Activated CD8-positive, alpha-beta memory T cell treated with anti-CD3 and anti-CD28 coated beads, Interleukin-2, amount 10 ng/mL, durations not matched to agents 7 days and 5 days (primary cell): ENCODE results near the gene KDM5B. TPM values are rescaled to one million over a fixed set of nuclear protein-coding genes. Genes with fewer than 3 reads are reported as not detected.
"Not testable (repeated sequence)": the region's sequence is repeated elsewhere in the genome, so short reads cannot be mapped to it uniquely, and the experiment has no call there.

ENCODE experiments used
- ATAC-seq: fragments of 150-1000 bp; cut with Tn5 transposase; one replicate; pipeline ENCODE4 v1.10.0; 2021; ENCODE audit warnings: moderate library complexity
- CTCF ChIA-PET: fragments of 350-600 bp; sonication (Branson Sonifier 250); formaldehyde crosslinking; loops from one replicate; lab custom pipeline; 2021; ENCODE audit warnings: antibody characterized with exemption; lab: Charles Lee
- DNase-seq: peaks from one replicate; pipeline ENCODE4 v3.0.0-alpha.2; 2020
- H3K27ac Mint-ChIP-seq: one replicate; pipeline ENCODE4 v1.8.0; 2021; ENCODE audit warnings: mild to moderate bottlenecking, mixed read lengths
- H3K27me3 Mint-ChIP-seq: one replicate; pipeline ENCODE4 v1.8.0; 2021; ENCODE audit warnings: mixed read lengths
- H3K36me3 Mint-ChIP-seq: one replicate; pipeline ENCODE4 v1.8.0; 2021; ENCODE audit warnings: mild to moderate bottlenecking, mixed read lengths
- H3K4me1 Mint-ChIP-seq: one replicate; pipeline ENCODE4 v1.8.0; 2021; ENCODE audit warnings: mixed read lengths
- H3K4me3 Mint-ChIP-seq: one replicate; pipeline ENCODE4 v1.8.0; 2021; ENCODE audit warnings: mild to moderate bottlenecking, moderate library complexity, mixed read lengths
- H3K9me3 Mint-ChIP-seq: one replicate; pipeline ENCODE4 v1.8.0; 2022; ENCODE audit warnings: low read depth, mixed read lengths
- total RNA-seq, 2 experiments: library from RNA; stranded (reverse); gene quantifications; one replicate each; pipeline ENCODE4 v1.2.3, GENCODE V29; 2021

The KDM5B gene
- total RNA-seq, 2 experiments from 2014 or later: 31.1 to 69.9 TPM

- ATAC-seq (peak; percentile 85), DNase-seq (peak; percentile 79)
- Mint-ChIP-seq H3K9me3 (no peaks in the 10 kb centered on the region), H3K36me3 (no peaks in the 10 kb centered on the region), H3K27ac (peak overlapping the region; percentile 81), H3K4me3 (peak overlapping the region; percentile 47), H3K27me3 (no peaks in the 10 kb centered on the region), H3K4me1 (peaks cover 58% of the 10 kb centered on the region)
- CTCF ChIA-PET: interaction anchor here (0.5 to 1.3 kb wide), 5 partner anchors 17 to 940 kb away, joined by 3 to 5 read pairs (median 3); partner anchors contain the start of gene KDM5B
These were observed 27.4 kb upstream of the KDM5B start for GRCh38 chr1:202835548-202836072.

- Mint-ChIP-seq H3K27me3 (no peaks in the 10 kb centered on the region), H3K4me3 (peak overlapping the region; percentile 47), H3K27ac (peak overlapping the region; percentile 81), H3K36me3 (no peaks in the 10 kb centered on the region), H3K9me3 (no peaks in the 10 kb centered on the region), H3K4me1 (peaks cover 58% of the 10 kb centered on the region)
- DNase-seq (peak; percentile 47), ATAC-seq (peak; percentile 30)
- CTCF ChIA-PET: interaction anchor here (1.2 to 1.3 kb wide), 2 partner anchors 17 to 939 kb away, joined by 3 to 5 read pairs; no protein-coding TSS in a partner anchor
These were observed 26.7 kb upstream of the KDM5B start for GRCh38 chr1:202834771-202835547.

GRCh38 chr1:202831906-202832305 is 23.7 kb upstream of the KDM5B start:
- DNase-seq (no peak), ATAC-seq (no peak)
- H3K27me3 Mint-ChIP-seq: peaks cover 2% of the 10 kb centered on the region
- H3K27ac Mint-ChIP-seq: no peak overlapping the region
- H3K4me3 Mint-ChIP-seq: no peak overlapping the region
- CTCF ChIA-PET: interaction anchor here (1.0 kb wide), 1 partner anchor 34 kb away, joined by 3 read pairs; no protein-coding TSS in a partner anchor
- no peaks in the 10 kb centered on the region for H3K9me3 Mint-ChIP-seq
- peaks cover 48% of the 10 kb centered on the region for H3K4me1 Mint-ChIP-seq
- no peaks in the 10 kb centered on the region for H3K36me3 Mint-ChIP-seq

- peaks cover 15% of the 10 kb centered on the region for H3K27me3 Mint-ChIP-seq
- ATAC-seq, H3K4me3 Mint-ChIP-seq: not testable (repeated sequence)
These were observed 21.0 kb upstream of the KDM5B start for GRCh38 chr1:202829223-202829622.

GRCh38 chr1:202825748-202826147 is 17.5 kb upstream of the KDM5B start:
- Mint-ChIP-seq H3K36me3 (no peaks in the 10 kb centered on the region), H3K9me3 (no peaks in the 10 kb centered on the region), H3K4me1 (no peaks in the 10 kb centered on the region), H3K4me3 (no peak overlapping the region), H3K27me3 (peaks cover 23% of the 10 kb centered on the region), H3K27ac (no peak overlapping the region)
- no peak for ATAC-seq
- no peak for DNase-seq
- CTCF ChIA-PET: no interaction called here

More at GRCh38 chr1:202829223-202829622, 21.0 kb upstream of the KDM5B start:
- H3K9me3 Mint-ChIP-seq, H3K36me3 Mint-ChIP-seq, CTCF ChIA-PET, DNase-seq, H3K27ac Mint-ChIP-seq: not testable (repeated sequence)
- peaks cover 21% of the 10 kb centered on the region for H3K4me1 Mint-ChIP-seq

GRCh38 chr1:202821467-202821866 is 13.2 kb upstream of the KDM5B start:
- DNase-seq (no peak), ATAC-seq (no peak)
- Mint-ChIP-seq H3K4me3 (no peak overlapping the region), H3K36me3 (no peaks in the 10 kb centered on the region), H3K27me3 (peaks cover 40% of the 10 kb centered on the region), H3K9me3 (no peaks in the 10 kb centered on the region), H3K4me1 (peaks cover 2% of the 10 kb centered on the region), H3K27ac (no peak overlapping the region)
- CTCF ChIA-PET: no interaction called here

GRCh38 chr1:202818819-202819218 is 10.6 kb upstream of the KDM5B start:
- Mint-ChIP-seq H3K4me3 (no peak overlapping the region), H3K27me3 (peaks cover 44% of the 10 kb centered on the region), H3K27ac (no peak overlapping the region), H3K4me1 (peaks cover 2% of the 10 kb centered on the region), H3K36me3 (no peaks in the 10 kb centered on the region), H3K9me3 (no peaks in the 10 kb centered on the region)
- CTCF ChIA-PET: no interaction called here
- DNase-seq (no peak), ATAC-seq (no peak)

- no peak overlapping the region for H3K4me3 Mint-ChIP-seq
- ATAC-seq (no peak), DNase-seq (no peak)
- H3K27ac Mint-ChIP-seq: no peak overlapping the region
- peaks cover 19% of the 10 kb centered on the region for H3K4me1 Mint-ChIP-seq
- CTCF ChIA-PET: no interaction called here
- H3K27me3 Mint-ChIP-seq: peaks cover 53% of the 10 kb centered on the region
- H3K36me3 Mint-ChIP-seq: peaks cover 2% of the 10 kb centered on the region
- no peaks in the 10 kb centered on the region for H3K9me3 Mint-ChIP-seq
These were observed 6.9 kb upstream of the KDM5B start for GRCh38 chr1:202815120-202815519.

- ATAC-seq (no peak), DNase-seq (no peak)
- CTCF ChIA-PET: no interaction called here
- H3K27ac Mint-ChIP-seq: no peak overlapping the region
- H3K4me3 Mint-ChIP-seq: peak overlapping the region; percentile 94
- peaks cover 33% of the 10 kb centered on the region for H3K4me1 Mint-ChIP-seq
- peaks cover 2% of the 10 kb centered on the region for H3K36me3 Mint-ChIP-seq
- peaks cover 46% of the 10 kb centered on the region for H3K27me3 Mint-ChIP-seq
- H3K9me3 Mint-ChIP-seq: no peaks in the 10 kb centered on the region
These were observed 4.2 kb upstream of the KDM5B start for GRCh38 chr1:202812176-202813026.

- ATAC-seq (peak; percentile 32), DNase-seq (peak; percentile 66)
- H3K36me3 Mint-ChIP-seq: peaks cover 2% of the 10 kb centered on the region
- H3K27ac Mint-ChIP-seq: peak overlapping the region; percentile 59
- H3K9me3 Mint-ChIP-seq: no peaks in the 10 kb centered on the region
- H3K4me1 Mint-ChIP-seq: peaks cover 33% of the 10 kb centered on the region
- peaks cover 43% of the 10 kb centered on the region for H3K27me3 Mint-ChIP-seq
- CTCF ChIA-PET: no interaction called here
- H3K4me3 Mint-ChIP-seq: peak overlapping the region; percentile 94
These were observed 3.3 kb upstream of the KDM5B start for GRCh38 chr1:202811296-202812175.

- no peaks in the 10 kb centered on the region for H3K9me3 Mint-ChIP-seq
- peaks cover 38% of the 10 kb centered on the region for H3K27me3 Mint-ChIP-seq
- peaks cover 2% of the 10 kb centered on the region for H3K36me3 Mint-ChIP-seq
- peak; percentile 91 for DNase-seq
- CTCF ChIA-PET: no interaction called here
- peak; percentile 81 for ATAC-seq
- H3K27ac Mint-ChIP-seq: peak within 1 kb of the TSS; percentile 59
- peak within 1 kb of the TSS; percentile 94 for H3K4me3 Mint-ChIP-seq
- peaks cover 41% of the 10 kb centered on the region for H3K4me1 Mint-ChIP-seq
These were observed 2.5 kb upstream of the KDM5B start, which contains the start of gene PCAT6 for GRCh38 chr1:202810615-202811295. Gene PCAT6 (plus strand): TSS chr1:202810954.

- Mint-ChIP-seq H3K36me3 (peaks cover 2% of the 10 kb centered on the region), H3K4me3 (peak overlapping the region; percentile 94), H3K27me3 (peaks cover 34% of the 10 kb centered on the region), H3K27ac (no peak overlapping the region), H3K4me1 (peaks cover 46% of the 10 kb centered on the region), H3K9me3 (no peaks in the 10 kb centered on the region)
- CTCF ChIA-PET: interaction anchor here (1.2 kb wide), 1 partner anchor 42 kb away, joined by 4 read pairs; no protein-coding TSS in a partner anchor
- ATAC-seq (no peak), DNase-seq (no peak)
These were observed 2.0 kb upstream of the KDM5B start for GRCh38 chr1:202810193-202810614.
